ENCODE results near the gene KIFC3.
"Not testable (repeated sequence)": the region's sequence is repeated elsewhere in the genome, so short reads cannot be mapped to it uniquely, and the experiment has no call there.

Gene KIFC3

DNA sequence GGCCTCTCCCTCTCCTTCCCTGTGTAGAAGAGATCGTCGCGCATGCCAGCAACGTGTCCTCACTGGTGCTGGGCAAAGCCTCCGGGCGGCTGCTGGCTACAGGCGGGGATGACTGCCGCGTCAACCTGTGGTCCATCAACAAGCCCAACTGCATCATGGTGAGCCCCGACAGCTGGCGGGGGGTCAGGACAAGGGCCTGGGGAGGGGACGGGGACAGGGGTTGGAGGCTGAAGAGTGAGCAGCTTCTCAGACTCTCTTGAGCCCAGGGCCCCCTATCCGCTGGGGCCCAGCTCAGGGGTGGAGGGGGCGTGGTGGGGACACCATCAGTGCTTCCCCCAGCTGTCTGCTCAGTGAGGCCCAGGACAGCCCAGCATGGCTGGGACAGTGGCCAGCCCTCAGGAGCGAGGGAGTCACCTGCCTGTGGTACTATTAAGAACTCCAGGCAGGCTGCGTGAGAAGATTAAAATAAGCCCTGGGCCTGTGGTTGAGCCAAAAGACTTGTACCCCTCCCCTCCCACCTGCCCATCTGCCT lies 60.6 kb downstream of the KIFC3 start:
- no peak for DNase-seq

DNA sequence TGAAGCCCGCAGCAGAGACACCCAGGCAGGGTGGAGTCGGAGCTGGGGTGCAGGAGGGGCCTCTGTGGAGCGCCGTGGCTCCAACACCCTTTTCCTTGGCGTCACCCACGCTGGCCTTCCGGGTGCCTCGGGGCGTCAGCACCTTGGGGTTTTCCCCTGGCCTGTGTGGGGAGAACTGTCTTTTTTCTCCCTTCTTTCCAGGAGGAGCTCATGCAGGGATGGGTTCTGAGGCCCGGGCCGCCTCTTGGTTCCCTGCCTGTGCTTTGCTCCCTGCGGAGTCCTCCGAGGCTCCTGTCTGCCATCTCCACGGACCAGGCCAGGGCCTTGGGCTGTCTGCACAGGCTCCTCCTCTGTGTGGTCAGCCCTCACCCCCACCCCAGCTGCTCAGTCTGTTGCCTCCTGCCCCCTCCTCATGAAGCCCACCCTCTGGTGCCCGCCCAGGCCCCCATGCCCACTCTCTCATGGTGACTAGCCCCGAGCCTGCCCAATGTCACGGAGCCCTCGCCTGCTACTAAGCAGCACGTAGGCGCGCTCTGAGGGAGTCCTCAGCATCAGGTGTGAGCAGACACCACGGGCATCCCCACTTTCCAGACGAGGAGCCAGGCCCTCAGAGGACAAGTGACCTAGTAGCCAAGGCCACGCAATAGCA lies 61.7 kb downstream of the KIFC3 start:
- DNase-seq: no peak

DNA sequence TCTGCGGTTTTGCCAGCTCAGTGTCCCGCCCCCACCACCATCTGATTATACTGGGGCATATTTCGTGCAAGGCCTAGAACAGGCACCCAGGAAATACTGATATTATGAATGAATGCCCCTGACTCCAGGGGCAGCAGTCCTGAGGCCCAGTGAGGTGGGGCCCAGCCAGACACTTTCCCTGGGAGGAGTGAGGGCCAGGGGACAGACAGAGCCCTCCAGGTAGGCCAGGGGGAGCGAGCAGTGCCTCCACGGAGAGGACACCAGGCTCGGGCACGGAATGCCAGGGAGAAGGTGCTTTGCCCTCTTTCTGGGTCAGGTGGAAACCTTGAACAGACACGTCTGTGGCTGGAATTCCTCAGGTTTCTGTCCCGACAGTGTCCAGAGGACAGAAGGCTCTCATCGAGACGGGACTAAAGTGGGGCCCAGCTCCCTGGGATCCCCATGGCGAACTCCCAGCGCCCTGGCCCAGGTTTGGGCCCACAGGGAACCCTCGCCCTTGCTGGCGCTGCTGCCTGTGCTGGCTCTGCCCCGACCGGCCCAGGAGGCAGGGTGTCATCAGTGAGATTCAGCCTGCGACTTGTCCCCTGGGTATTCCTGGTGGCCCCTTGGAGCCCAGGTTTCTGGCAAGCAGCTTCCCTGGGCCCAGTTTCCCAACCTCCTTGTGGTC lies 62.4 kb downstream of the KIFC3 start:
- peak in 1 of 51 donors; percentile 21 for DNase-seq

DNA sequence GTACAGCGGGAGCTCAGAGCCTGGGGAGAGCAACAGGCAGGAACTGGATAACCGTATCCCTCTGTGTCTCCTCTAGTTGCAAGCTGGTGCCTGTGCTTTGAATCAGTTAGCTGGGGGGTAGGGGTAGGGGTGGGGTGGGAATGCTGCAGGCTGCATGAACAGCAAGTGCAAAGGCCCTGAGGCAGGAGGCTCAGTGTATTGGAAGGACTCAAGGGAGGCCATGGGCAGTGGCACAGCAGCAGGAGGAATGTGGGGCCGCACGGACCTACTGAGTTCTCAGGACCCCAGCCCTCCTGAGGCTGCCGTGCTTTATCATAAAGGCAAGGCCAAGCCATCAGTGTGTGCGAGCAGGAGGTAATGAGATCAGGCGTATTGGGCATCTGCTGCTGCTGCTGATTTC lies 63.4 kb downstream of the KIFC3 start:
- no peak for DNase-seq

DNA sequence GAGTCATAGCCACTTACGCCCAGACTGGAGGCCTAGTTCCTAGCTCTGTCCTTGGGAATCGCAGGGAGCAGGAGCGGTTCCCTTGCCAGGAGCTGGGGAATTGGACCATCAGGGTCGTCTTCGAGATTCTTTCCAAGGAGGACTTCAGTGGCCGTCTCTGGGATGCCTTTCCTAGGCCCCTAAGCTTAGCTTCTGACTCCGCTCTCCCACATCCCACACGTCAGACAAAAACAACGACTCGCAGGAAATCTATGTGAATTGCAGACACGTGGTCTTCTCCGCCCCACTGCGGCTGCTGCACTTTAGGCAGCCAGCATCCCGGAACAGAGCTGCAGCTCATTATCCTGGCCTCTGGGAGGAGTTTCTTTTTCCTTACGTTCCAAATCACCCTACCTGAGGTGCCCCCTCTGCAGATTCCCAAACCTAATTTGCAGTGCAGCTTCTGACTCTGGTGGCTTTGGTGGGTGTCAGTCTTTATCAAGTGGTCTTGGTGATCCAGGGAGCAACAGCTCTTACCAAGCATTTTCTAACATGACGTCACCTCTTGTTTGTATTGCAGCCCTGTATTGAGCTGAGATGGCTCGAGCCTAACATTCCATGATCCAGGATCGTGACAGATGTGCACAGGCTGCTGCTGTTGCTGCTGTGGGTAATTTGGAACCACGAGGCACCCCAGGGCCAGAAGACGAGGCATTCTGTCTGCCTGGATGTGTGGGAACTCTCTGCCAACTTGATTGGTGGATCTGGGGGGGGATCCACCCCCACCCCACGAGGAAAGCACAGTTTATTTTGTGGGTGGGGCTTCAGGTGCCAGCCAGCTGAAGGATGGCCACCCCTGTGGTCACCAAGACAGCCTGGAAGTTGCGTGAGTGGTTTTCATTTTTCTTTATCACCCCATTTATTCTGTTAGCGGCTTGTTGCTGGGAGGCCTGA lies 65.6 kb downstream of the KIFC3 start:
- DNase-seq: peak in 22 of 51 donors; percentile 14 to 52 (median 28)

DNA sequence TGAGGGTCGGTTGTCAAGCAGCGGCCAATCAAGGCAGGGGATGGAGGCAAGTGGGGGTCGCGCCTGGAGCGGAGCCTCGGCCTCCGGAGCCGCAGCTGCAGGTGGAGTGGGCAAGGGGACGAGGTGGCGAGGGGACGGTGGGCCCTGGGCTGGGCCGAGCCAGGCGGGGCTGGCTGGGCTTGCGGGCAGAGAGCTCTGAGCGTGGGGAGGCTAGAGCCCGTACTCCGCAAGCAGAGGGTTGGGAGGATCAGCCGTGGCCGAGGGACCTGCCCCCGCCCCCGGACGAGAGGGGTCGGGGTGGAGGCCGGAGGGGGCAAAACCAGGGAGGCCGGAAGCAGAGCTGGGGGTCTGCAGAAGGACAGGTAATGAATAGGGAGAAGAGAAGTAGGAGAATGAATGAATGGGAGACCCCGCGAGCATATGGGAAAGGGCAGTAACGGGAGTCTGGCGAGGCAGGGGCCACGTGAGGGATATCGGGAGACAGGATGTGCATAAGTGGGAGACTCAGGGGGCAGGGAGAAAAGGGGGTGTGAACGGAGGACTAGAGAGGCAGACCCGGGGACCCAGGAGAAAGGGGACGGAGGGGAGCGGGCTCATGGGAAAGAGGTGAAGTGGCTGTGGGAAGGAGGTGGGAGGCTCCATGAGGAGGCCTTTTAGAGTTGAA lies 66.4 kb downstream of the KIFC3 start, which contains the start of gene KATNB1:
Gene KATNB1 (plus strand): TSS at position 16 of the 664 bp plus-strand sequence. CDS start 1,474 bp downstream, outside the sequence.
- peak in 2 of 51 donors; percentile 32 to 47 for DNase-seq

DNA sequence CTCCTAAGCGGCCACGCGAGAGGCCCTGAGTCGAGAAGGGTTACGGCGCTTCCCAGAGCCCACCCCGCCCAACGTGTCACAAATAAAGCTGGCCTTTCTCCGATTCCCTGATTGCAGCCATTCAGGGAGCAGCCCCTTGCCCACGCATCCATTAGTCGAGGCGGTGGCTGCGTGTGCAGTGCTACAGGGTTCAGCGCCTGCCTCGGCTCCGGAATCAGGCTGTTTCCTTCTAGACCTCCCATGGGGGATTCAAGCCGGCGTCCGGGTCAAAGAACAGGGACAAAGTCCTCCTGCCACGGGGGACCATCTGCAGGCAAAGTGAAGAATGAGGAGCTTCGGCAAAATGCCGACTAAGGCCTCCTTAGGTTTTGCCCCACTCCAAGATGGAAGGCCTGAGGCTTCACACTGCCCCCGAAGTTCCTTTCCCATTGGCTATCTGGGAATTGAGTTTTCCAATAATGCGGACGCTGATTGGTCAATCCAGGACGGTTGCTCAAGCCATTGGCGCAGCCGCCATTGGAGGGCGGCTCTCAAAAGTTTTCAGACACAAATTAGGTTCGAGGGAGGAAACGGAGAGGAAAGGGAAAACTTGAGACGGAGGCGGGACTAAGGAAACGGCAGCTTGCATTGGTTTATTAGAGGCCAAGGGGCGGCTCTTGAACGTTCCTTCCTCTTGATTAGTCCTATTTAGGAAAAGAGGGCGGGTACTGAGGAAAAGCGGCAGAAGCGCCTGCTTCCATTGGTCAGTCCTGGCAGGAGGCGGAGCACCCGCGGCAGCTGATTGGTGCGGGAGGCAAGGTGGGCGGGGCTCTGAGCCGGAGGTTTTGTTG lies 67.2 kb downstream of the KIFC3 start:
- DNase-seq: peak; percentile 72 to 100 (median 99)

DNA sequence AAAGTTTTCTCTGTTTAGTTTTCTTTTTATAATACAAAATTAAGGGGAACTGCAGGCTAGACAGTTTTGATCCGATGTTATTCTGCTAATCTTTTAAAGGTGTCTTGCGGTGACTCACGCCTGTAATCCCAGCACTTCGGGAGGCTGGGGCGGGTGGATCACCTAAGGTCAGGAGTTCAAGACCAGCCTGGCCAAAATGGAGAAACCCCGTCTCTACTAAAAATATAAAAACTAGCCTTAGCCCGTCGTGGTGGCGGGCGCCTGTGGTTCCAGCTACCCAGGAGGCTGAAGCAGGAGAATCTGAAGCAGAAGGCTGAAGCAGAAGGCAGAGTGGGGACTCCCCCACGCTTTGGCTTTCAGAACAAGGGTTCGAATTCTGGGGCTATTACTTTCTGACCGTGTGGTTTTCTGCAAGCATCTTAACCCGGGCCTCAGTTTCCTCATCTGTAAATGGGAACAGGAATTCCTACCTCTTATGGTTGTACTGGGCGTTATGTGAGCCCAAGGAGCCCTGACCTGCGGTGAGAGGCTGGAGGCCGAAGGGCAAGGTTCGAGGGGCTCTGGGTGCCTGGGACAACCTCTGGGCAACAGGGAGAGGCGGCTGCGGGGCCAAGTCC lies 67.9 kb downstream of the KIFC3 start:
- peak in 2 of 51 donors; percentile 41 to 60 for DNase-seq

DNA sequence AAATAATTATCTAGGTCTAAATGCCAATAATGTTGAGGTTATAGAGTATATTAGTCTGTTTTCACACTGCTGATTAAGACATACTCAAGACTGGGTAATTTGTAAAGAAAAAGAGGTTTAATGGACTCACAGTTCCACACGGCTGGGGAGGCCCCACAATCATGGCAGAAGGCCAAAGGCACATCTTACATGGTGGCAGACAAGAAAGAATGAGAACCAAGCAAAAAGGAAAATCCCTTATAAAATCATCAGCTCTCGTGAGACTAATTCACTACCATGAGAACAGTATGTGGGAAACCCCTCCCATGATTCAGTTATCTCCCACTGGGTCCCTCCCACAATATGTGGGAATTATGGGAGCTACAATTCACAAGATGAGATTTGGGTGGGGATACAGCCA lies 69.6 kb downstream of the KIFC3 start:
- DNase-seq: no peak

DNA sequence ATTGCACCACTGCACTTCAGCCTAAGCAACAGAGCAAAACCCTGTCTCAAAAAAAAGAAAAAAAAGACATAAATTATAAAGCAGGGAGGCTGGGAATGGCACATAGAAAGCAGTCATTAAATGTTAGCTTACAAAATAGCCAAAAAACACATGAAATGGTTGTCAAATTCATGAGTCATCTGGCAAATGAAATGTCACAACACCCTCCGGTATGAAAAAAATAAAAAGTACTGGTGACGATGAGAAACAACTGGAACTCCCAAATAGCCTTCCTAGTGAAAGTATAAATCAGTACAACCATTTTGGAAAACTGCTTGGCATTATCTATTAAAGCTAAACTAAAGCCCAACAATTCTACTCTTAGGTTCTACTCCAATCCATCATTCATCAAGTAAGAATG lies 70.3 kb downstream of the KIFC3 start:
- DNase-seq: no peak

DNA sequence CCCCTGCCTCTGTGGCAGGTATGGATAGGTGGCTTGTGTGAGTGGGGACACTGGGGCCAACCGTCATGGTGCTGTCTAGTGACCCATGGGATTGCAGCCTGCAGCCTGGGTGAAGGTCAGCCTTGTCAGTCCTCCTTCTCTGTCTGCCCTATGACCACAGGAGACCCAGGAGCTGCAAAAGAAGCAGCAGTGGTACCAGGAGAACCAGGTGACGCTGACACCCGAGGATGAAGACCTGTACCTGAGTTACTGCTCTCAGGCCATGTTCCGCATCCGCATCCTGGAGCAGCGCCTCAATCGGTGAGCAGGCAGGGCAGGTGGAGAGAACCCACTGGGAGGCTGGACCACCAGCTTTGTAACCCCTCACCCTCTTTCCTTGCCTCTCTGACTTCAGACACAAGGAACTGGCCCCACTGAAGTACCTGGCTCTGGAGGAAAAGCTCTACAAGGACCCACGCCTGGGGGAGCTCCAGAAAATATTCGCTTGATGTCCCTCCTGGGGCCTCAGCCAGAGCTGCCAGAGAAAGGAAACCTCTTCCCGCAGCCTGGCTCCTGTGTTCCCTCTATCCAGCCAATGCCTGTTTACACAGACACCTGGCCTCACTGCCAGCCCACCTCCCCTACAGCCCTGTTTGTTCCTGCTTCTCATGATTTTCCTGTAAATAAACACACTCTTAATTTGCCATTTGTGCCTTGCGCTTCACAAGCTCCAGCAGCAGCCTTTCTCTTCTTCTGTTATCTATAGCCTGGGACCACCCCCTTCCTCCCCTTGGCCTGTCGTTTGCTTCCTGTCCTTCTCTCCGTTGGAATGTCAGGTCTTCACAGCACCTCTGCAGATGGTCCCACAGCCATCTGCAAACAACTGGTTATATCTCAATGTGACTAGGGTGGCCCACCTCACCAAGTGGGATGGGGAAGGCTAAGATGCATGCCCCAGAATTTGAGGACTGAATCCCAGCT lies 71.2 kb downstream of the KIFC3 start:
- no peak for DNase-seq

DNA sequence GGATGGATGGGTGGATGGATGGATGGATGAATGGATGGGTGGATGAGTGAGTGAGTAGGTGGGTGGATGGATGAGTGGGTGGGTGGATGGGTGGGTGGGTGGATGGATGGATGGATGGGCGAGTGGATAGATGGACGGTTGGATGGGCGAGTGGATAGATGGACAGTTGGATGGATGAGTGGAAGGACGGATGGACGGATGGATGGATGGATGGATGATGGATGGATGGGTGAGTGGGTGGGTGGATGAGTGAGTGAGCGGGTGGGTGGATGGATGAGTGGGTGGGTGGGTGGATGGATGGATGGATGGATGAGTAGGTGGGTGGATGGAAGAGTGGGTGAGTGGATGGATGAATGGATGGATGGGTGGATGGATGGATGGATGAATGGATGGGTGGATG lies 72.4 kb downstream of the KIFC3 start:
- DNase-seq: not testable (repeated sequence)

DNA sequence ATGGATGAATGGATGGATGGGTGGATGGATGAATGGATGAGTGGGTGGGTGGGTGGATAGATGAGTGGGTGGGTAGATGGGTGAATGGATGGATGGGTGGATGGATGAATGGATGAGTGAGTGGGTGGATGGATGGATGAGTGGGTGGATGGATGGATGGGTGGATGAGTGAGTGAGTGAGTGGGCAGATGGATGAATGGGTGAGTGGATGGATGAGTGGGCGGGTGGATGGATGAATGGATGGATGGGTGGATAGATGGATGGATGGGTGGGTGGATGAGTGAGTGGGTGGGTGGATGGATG lies 73.2 kb downstream of the KIFC3 start:
- DNase-seq: no peak

DNA sequence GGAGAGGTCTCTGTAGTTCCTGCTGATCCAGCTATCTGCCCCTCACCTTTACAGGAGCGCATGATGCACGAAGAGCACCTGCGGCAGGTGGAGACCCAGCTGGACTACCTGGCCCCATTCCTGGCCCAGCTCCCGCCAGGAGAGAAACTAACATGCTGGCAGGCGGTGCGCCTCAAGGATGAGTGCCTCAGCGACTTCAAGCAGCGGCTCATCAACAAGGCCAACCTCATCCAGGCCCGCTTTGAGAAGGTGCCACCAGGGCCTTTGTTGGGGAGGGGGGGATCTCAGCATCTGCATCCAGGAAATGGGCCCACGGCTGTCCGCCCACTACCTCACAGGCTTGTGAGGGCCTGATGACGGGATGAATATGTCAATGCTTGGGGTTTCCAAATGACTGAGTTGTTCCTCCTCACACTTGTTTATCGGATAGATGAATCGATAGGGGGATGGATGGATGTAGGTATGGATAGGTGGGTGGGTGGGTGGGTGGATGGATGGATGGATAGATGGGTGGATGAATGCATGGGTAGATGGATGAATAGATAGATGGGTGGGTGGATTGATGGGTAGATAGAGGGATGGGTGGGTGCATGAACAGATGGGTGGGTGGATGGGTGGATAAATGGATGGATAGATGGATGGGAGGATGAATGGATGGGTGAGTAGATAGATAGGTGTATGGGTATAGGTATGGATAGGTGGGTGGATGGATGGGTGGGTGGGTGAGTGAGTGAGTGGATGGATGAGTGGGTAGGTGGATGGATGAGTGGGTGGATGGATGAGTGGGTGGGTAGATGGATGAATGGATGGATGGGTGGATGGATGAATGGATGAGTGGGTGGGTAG lies 73.7 kb downstream of the KIFC3 start:
- no peak for DNase-seq

DNA sequence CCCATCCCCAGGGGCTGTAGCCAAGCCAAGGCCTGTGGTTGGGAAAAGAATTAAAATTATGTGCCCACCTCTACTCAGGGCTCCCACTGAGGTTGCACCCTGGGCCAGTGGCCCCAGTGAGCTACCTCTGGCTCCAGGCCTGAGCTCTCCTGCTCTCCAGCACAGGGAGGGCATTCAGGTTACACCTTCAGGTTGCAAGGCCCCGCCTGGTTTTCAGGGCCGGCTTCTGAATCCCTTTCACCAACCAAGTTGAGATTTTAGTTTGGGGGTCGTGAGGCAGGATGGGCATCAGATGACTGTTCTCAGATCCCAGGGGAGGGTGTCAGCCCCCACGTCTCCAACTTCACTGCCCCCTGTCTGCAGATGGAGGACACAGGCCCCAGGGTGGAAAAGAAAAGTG lies 74.7 kb downstream of the KIFC3 start:
- no peak for DNase-seq

DNA sequence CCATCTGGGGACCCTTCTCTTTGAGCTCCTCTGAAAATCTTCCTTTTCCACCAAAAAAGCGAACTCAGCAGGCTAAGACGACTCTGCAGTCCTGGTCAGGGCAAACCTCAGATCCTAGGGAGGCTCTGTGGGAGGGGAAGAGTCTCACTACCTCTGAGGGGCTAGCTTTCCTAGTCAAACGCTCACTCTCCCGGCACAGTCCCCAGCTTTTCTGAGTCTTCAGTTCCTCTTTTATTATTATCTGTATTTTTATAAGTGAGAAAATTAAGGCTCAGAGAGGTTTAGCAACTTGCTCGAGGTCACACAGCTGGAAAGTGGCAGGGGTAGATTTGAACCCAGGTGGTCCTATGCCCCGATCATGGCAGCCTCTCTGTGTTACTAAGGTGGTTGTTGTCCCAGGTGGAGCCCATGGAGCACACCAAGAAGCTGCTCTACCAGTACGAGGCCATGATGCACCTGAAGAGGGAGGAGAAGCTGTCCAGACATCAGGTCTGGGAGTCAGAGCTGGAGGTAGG lies 75.8 kb downstream of the KIFC3 start:
- DNase-seq: no peak

DNA sequence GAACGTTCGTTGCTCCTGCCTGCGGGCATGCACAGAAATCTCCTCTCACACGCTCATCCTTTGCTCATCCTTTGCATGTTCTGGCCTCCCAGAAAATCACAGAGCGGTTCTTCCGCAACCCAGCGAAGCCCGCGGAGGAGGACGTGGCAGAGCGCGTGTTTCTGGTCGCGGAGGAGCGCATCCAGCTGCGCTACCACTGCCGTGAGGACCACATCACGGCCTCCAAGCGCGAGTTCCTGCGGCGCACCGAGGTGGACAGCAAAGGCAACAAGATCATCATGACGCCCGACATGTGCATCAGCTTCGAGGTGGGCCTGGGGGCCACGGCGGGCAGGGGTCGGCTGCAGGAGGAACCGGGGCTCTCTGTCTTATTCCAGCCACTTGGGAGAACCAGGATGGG lies 76.3 kb downstream of the KIFC3 start:
- DNase-seq: no peak

DNA sequence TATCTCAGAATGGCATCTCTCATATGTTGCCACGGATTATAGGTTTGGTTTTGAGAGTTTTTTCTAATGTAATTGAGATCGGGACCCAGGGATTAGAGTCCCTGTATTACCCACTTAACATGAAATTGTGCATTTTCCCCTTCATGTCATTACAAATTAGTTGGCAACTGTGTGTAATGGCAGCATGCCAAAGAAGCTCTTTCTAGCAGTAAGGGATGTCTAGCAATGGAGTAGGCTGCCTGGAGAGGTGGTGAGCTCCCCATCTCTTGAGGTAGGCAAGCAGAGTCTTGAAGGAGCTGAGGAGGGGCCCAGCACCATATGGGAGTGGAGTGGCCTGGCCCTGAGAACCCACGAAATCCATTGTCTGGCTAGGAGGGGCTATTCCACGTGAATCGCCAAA lies 76.7 kb downstream of the KIFC3 start:
- DNase-seq: no peak

Data from hypothalamus (tissue), 51 donors.